Measurements from ENCODE around the gene WDR31. TPM values are rescaled to one million over a fixed set of nuclear protein-coding genes. Genes with fewer than 3 reads are reported as not detected.

Gene WDR31
- total RNA-seq, 1 donor from 2014 or later: 1.3 TPM

DNA sequence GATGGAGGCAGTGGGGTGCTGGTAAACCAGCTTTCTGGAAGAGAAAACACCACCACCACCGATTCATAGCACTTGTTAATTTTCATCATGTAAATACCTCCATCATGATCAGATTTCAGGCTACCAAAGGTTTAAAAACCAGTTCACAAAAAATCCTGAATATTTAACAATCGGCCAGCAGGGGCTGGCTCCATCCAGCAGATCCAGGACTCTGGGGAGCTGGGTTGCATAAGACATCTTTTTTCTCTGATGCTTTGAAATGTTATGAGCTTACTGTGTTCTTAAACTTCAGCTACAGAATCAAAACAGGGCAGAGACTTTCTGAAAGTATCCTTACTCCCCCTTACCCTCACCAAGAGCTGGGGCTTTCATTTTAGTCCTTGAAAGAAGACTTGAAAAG is 22.3 kb downstream of the WDR31 start:
- Mint-ChIP-seq H3K27ac (ENCODE audit: unreplicated experiment) (no peak overlapping the region), H3K36me3 (ENCODE audit: unreplicated experiment) (no peaks in the 10 kb centered on the region), H3K9me3 (ENCODE audit: unreplicated experiment) (no peaks in the 10 kb centered on the region), H3K27me3 (ENCODE audit: unreplicated experiment) (peaks cover 2% of the 10 kb centered on the region), H3K4me3 (ENCODE audit: unreplicated experiment) (no peak overlapping the region), H3K4me1 (ENCODE audit: low read depth, unreplicated experiment) (peaks cover 5% of the 10 kb centered on the region)
- no peak for DNase-seq
- TF ChIP-seq, protein P1, sequence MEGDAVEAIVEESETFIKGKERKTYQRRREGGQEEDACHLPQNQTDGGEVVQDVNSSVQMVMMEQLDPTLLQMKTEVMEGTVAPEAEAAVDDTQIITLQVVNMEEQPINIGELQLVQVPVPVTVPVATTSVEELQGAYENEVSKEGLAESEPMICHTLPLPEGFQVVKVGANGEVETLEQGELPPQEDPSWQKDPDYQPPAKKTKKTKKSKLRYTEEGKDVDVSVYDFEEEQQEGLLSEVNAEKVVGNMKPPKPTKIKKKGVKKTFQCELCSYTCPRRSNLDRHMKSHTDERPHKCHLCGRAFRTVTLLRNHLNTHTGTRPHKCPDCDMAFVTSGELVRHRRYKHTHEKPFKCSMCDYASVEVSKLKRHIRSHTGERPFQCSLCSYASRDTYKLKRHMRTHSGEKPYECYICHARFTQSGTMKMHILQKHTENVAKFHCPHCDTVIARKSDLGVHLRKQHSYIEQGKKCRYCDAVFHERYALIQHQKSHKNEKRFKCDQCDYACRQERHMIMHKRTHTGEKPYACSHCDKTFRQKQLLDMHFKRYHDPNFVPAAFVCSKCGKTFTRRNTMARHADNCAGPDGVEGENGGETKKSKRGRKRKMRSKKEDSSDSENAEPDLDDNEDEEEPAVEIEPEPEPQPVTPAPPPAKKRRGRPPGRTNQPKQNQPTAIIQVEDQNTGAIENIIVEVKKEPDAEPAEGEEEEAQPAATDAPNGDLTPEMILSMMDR (IDR thresholded peaks at IDR 0.05; ENCODE audit: partially characterized antibody, unreplicated experiment): peak; percentile 22

DNA sequence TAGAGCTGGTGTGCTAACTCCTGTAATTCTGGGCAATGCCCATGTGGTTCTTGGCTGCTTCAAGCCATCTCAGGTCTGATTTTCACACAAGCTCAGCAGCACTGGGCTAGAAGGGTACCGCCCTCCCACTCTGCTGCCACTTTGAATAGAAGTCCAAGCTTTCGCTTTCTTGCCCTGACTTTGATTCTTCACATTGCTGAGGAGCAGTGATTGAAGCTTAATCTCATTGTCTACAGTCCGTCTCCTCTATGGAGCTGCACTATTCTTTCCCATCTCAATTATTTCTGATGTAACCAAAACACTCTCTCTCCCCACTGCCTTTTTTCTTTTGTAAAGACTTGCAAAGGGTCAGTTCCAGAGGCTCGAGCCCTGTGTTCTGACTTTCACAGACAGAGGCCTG is 24.0 kb downstream of the WDR31 start:
- Mint-ChIP-seq H3K36me3 (ENCODE audit: unreplicated experiment) (no peaks in the 10 kb centered on the region), H3K27ac (ENCODE audit: unreplicated experiment) (no peak overlapping the region), H3K4me1 (ENCODE audit: low read depth, unreplicated experiment) (peaks cover 5% of the 10 kb centered on the region), H3K27me3 (ENCODE audit: unreplicated experiment) (peaks cover 2% of the 10 kb centered on the region), H3K4me3 (ENCODE audit: unreplicated experiment) (no peak overlapping the region), H3K9me3 (ENCODE audit: unreplicated experiment) (no peaks in the 10 kb centered on the region)
- no peak for DNase-seq
- TF ChIP-seq, protein P1 (IDR thresholded peaks at IDR 0.05; ENCODE audit: partially characterized antibody, unreplicated experiment): no peak

- Mint-ChIP-seq H3K27me3 (ENCODE audit: unreplicated experiment) (peaks cover 2% of the 10 kb centered on the region), H3K9me3 (ENCODE audit: unreplicated experiment) (no peaks in the 10 kb centered on the region), H3K4me1 (ENCODE audit: low read depth, unreplicated experiment) (peaks cover 5% of the 10 kb centered on the region), H3K27ac (ENCODE audit: unreplicated experiment) (no peak overlapping the region), H3K36me3 (ENCODE audit: unreplicated experiment) (no peaks in the 10 kb centered on the region), H3K4me3 (ENCODE audit: unreplicated experiment) (no peak overlapping the region)
- TF ChIP-seq, protein P1 (IDR thresholded peaks at IDR 0.05; ENCODE audit: partially characterized antibody, unreplicated experiment): no peak
- DNase-seq: no peak
Measured at GRCh38 chr9:113315231-113315630, 24.8 kb downstream of the WDR31 start.

- H3K4me3 Mint-ChIP-seq (ENCODE audit: unreplicated experiment): no peak overlapping the region
- TF ChIP-seq, protein P1 (IDR thresholded peaks at IDR 0.05; ENCODE audit: partially characterized antibody, unreplicated experiment): no peak
- H3K36me3 Mint-ChIP-seq (ENCODE audit: unreplicated experiment): no peaks in the 10 kb centered on the region
- H3K27ac Mint-ChIP-seq (ENCODE audit: unreplicated experiment): no peak overlapping the region
- no peaks in the 10 kb centered on the region for H3K9me3 Mint-ChIP-seq (ENCODE audit: unreplicated experiment)
- peaks cover 5% of the 10 kb centered on the region for H3K4me1 Mint-ChIP-seq (ENCODE audit: low read depth, unreplicated experiment)
- H3K27me3 Mint-ChIP-seq (ENCODE audit: unreplicated experiment): peaks cover 2% of the 10 kb centered on the region
- DNase-seq: no peak
Measured at GRCh38 chr9:113313261-113313660, 26.8 kb downstream of the WDR31 start.

GRCh38 chr9:113311961-113312360 is 28.1 kb downstream of the WDR31 start:
- H3K27ac Mint-ChIP-seq (ENCODE audit: unreplicated experiment): no peak overlapping the region
- no peaks in the 10 kb centered on the region for H3K9me3 Mint-ChIP-seq (ENCODE audit: unreplicated experiment)
- TF ChIP-seq, protein P1 (IDR thresholded peaks at IDR 0.05; ENCODE audit: partially characterized antibody, unreplicated experiment): no peak
- peaks cover 5% of the 10 kb centered on the region for H3K4me1 Mint-ChIP-seq (ENCODE audit: low read depth, unreplicated experiment)
- no peak overlapping the region for H3K4me3 Mint-ChIP-seq (ENCODE audit: unreplicated experiment)
- DNase-seq: no peak
- H3K27me3 Mint-ChIP-seq (ENCODE audit: unreplicated experiment): no peaks in the 10 kb centered on the region
- H3K36me3 Mint-ChIP-seq (ENCODE audit: unreplicated experiment): no peaks in the 10 kb centered on the region
